Psoas muscle (tissue), 8 donors: Measurements from ENCODE around the gene IVD. TPM values are rescaled to one million over a fixed set of nuclear protein-coding genes. Genes with fewer than 3 reads are reported as not detected.

Experiments used
- ATAC-seq, 4 donors: fragments of 200-7000 bp; cut with Tn5 transposase; one replicate each; pipeline ENCODE4 v1.9.1; 2020; ENCODE audit warnings: moderate library complexity in 3 of 4, mild to moderate bottlenecking in 2 of 4
- DNase-seq, 2 donors: peaks; one replicate each; pipeline ENCODE4 v3.0.0-alpha.2; 2020
- H3K27ac ChIP-seq: fragments of 200-600 bp; one replicate; pipeline ENCODE4 v1.8.0; 2022
- H3K27me3 ChIP-seq, 3 donors: fragments of 200-600 bp in 1 of 3; one replicate each; pipeline versions ENCODE4 v1.6.1 to v1.8.0; 2013 to 2022; ENCODE audit warnings: low read length in 2 of 3, mild to moderate bottlenecking in 2 of 3, moderate library complexity in 1 of 3; ENCODE audit not compliant: insufficient read depth in 3 of 3
- H3K36me3 ChIP-seq, 2 donors: fragments of 200-600 bp in 1 of 2; one replicate each; pipeline versions ENCODE4 v1.6.1 to v1.8.0; 2013 to 2022; ENCODE audit warnings: low read depth in 1 of 2, mild to moderate bottlenecking in 1 of 2, moderate library complexity in 1 of 2; ENCODE audit not compliant: insufficient read depth in 1 of 2
- H3K4me1 ChIP-seq: fragments of 200-600 bp; one replicate; pipeline ENCODE4 v1.8.0; 2022
- H3K4me3 ChIP-seq: fragments of 200-600 bp; one replicate; pipeline ENCODE4 v1.8.0; 2022; ENCODE audit warnings: mild to moderate bottlenecking
- H3K9me3 ChIP-seq: fragments of 200-600 bp; one replicate; pipeline ENCODE4 v1.8.0; 2022
- WGBS, 3 donors: extraction: QIAGEN DNeasy Blood & Tissue Kit; methylation state at CpG; one replicate each; pipeline versions ENCODE4 v1.1.6 to v1.1.7; 2013; 5-methylcytosine and 5-hydroxymethylcytosine counted together
- intact Hi-C, 2 donors: fragments of 100-400 bp; cut with DNase I; formaldehyde crosslinking; loops; one replicate each; pipeline versions ENCODE4 v1.11.0 to v1.14.2; 2022
- polyA plus RNA-seq, 3 donors: library from polyadenylated mRNA; stranded (reverse); fragments of 200-250 nt; gene quantifications; one replicate each; pipeline ENCODE4 v1.2.3, GENCODE V29; 2013
- total RNA-seq, 4 donors: library from RNA; stranded (reverse); fragmentation: NEBNext Ultra II Directional in 2 of 4; extraction: Animal tissue kit (Norgen Biotek cat#: 25700) in 2 of 4; gene quantifications; one replicate each; pipeline versions ENCODE4 v1.2.1 to v1.2.4, GENCODE V29; 2021 to 2023
- TF ChIP-seq, protein P1 (sequence below): fragments of 200-600 bp; IDR thresholded peaks from one replicate; pipeline ENCODE4 v1.8.0; 2022; ENCODE audit warnings: antibody characterized with exemption
- donor health status: healthy with polysubstance abuse.
- donor health status: DM: no; HTN: no; CAD: no; lungs with moderate emphysema.
- donor health status: Bipolar disorder and iron deficiency.
- donor health status: healthy.
- donor health status: DM: yes; HTN: yes; CAD: no.
- donor health status: DM: no; HTN: no; CAD: no.
- donor health status: DM: no; HTN: no; CAD: no.
- donor health status: DM: yes; HTN: yes; CAD: no.

The IVD gene
- total and polyA plus RNA-seq, 7 donors = 27.1 to 102 (median 46.5) TPM

DNA sequence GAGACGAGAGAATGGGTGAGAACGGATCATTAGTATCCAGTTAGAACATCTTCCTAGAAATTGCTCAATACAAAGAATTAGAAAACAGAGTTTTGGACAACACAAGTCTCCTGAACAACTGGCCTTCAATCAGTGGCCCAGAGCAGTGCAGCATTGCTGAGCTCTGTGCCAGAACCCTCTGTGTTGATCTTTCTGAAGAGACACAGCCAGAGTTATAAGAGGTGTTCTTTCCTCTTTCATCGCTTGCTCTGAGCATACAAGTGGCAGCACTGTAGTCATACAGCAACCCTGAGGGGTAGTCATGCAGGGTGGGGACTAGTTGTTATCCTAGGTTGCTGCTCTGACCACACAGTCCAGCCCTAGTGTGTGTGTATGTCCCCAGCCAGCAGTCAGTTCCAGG, 19.1 kb upstream of the IVD start:
- Histone ChIP-seq H3K36me3 (peaks cover 8 to 49% of the 10 kb centered on the region in 2 donors), H3K27ac (no peak overlapping the region), H3K4me3 (no peak overlapping the region), H3K9me3 (no peaks in the 10 kb centered on the region), H3K27me3 (no peaks in the 10 kb centered on the region), H3K4me1 (peaks cover 7% of the 10 kb centered on the region)
- ATAC-seq (no peak), DNase-seq (no peak)
- WGBS, 3 donors = 97 to 99% (median 98%) methylated on average over 3 of the region's 3 CpGs
- TF ChIP-seq, protein P1, sequence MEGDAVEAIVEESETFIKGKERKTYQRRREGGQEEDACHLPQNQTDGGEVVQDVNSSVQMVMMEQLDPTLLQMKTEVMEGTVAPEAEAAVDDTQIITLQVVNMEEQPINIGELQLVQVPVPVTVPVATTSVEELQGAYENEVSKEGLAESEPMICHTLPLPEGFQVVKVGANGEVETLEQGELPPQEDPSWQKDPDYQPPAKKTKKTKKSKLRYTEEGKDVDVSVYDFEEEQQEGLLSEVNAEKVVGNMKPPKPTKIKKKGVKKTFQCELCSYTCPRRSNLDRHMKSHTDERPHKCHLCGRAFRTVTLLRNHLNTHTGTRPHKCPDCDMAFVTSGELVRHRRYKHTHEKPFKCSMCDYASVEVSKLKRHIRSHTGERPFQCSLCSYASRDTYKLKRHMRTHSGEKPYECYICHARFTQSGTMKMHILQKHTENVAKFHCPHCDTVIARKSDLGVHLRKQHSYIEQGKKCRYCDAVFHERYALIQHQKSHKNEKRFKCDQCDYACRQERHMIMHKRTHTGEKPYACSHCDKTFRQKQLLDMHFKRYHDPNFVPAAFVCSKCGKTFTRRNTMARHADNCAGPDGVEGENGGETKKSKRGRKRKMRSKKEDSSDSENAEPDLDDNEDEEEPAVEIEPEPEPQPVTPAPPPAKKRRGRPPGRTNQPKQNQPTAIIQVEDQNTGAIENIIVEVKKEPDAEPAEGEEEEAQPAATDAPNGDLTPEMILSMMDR = no peak
- intact Hi-C loops = no loop called here

DNA sequence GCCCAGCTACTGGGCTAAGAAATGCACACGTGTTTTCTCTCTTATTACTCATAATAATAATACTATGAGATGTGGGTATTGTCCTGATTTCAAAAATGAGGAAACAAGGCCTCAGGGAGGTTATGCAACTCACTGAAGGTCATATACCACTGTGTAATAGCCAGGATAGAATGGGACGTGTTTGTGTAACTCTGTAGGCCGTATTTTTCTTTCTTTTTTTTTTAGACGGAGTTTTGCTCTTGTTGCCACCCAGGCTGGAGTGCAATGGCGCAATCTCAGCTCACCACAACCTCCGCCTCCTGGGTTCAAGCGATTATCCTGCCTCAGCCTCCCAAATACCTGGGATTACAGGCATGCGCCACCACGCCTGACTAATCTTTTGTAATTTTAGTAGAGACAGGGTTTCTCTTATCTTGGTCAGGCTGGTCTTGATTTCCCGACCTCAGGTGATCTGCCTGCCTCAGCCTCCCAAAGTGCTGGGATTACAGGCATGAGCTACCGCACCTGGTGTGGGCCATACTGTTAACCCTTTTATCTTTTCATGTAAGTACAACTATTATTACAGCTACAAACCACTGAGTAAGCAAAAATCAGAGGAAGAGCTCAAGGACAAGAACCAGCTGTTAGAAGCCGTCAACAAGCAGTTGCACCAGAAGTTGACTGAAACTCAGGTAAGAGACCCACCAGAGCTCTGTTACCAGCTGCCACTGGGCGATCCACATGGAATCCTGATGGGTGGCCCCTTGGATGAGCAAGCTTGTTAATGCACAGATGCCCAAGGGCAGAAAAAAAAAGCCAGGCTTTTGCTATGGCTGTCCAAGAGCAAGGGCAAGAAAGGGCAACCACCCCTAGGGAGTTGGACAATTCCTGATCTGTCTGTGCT, 16.4 kb upstream of the IVD start:
- no peak overlapping the region for H3K4me3 ChIP-seq
- no peaks in the 10 kb centered on the region for H3K27me3 ChIP-seq
- TF ChIP-seq, protein P1 = no peak
- DNase-seq = no peak
- H3K9me3 ChIP-seq = no peaks in the 10 kb centered on the region
- H3K36me3 ChIP-seq = peaks cover 8 to 76% of the 10 kb centered on the region in 2 donors
- H3K4me1 ChIP-seq = no peaks in the 10 kb centered on the region
- intact Hi-C loops = no loop called here
- peak in 1 of 4 donors; percentile 26 for ATAC-seq
- 90 to 94% (median 94%) methylated on average over 13 of the region's 13 CpGs for WGBS, 3 donors
- H3K27ac ChIP-seq = no peak overlapping the region

DNA sequence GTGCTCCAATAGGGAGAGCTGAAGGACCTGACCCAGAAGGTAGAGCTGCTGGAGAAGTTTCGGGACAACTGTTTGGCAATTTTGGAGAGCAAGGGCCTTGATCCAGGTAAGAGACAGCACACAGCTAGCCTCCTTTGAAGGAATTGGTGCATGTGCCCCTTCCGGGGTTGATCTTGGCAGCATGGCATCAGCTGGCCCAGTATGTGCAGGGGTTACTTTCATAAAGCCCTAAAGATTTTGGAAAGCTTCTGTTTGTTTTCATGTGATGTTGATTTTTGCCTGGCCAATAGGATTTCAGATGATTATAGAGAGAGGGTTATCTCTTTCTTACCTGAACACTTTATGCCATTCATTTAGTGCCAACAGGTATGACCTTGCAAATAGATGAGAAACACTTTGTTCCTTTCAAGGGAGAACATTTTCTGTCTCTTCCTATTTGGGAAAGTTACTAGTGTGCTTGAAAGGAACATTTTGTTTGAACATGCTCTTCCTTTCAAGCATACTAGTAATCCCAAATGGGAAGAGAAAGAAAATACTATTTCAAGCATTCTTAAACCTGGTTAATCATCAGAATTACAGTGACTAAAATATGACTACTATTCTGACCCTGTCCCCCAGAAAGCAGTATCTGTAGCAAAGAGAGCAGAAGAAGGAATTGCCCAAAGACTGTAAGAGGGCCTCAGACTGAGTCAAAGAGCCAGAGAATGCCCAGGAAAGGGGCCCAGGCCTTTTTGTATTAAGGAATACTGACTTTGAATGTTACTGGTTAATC, 15.6 kb upstream of the IVD start:
- Histone ChIP-seq H3K4me1 (no peaks in the 10 kb centered on the region), H3K4me3 (no peak overlapping the region), H3K27ac (no peak overlapping the region), H3K36me3 (peaks cover 8 to 78% of the 10 kb centered on the region in 2 donors), H3K27me3 (no peaks in the 10 kb centered on the region), H3K9me3 (no peaks in the 10 kb centered on the region)
- intact Hi-C loops = no loop called here
- ATAC-seq (no peak), DNase-seq (no peak)
- WGBS, 3 donors = 90 to 96% (median 95%) methylated on average over 2 of the region's 2 CpGs
- TF ChIP-seq, protein P1 = no peak

DNA sequence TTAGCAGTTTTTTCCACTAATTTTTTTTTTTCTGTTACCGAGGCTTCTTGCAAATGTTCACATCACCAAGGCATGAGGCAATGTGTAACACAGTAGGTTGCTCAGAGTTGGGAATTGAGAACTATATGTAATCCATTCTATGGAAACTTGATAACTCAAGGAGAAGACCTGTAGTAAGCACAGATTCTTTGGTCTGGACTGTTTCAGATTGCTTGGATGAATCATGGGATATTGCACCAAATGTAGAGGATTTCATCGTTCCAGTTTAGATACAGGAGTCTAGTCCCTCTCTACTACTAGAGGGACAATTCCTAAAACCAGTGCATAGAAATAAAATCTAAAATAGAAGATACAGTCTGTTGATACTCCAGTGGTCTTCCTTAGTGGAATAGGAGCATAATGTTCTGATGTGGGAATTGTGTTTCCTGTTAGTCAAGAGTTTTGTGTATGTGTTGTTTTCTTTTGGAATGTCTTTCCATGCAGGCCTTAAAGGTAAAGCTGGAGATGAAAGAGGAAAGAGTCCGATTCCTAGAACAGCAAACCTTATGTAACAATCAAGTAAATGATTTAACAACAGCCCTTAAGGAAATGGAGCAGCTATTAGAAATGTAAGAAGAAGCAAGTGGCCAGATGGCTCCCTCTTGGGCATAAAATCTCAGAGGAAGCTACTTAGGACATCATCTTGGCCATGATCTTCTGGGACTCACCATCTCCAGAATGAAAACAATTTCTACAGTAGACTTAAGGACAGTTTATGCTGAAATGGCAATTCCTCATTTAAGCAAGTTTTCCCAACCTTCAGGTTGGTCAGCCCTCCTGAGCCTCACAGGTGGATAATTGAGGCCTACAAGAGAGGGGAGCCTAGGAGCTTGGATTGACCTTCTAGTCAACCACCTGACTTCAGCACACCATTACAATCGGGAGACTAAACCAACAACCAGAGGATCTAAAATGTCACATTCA, 12.3 kb upstream of the IVD start:
- TF ChIP-seq, protein P1 = no peak
- DNase-seq = no peak
- ATAC-seq = no peak
- Histone ChIP-seq H3K4me1 (peaks cover 8% of the 10 kb centered on the region), H3K9me3 (no peaks in the 10 kb centered on the region), H3K36me3 (peaks cover 0 to 57% of the 10 kb centered on the region in 2 donors), H3K4me3 (no peak overlapping the region), H3K27ac (no peak overlapping the region), H3K27me3 (no peaks in the 10 kb centered on the region)
- intact Hi-C loops = no loop called here
- WGBS, 3 donors = 92 to 93% (median 92%) methylated on average over 4 of the region's 4 CpGs
